H1 (cell line): ENCODE measurements around the gene PTPRG. TPM values are rescaled to one million over a fixed set of nuclear protein-coding genes. Genes with fewer than 3 reads are reported as not detected.

Experiments
- CTCF ChIA-PET: fragments of 300-600 bp; sonication (Branson Sonifier 250); formaldehyde crosslinking; loops from one replicate; lab custom pipeline; 2021; ENCODE audit not compliant: partially characterized antibody; lab: Charles Lee
- POLR2A ChIA-PET: fragments of 300-600 bp; sonication (Branson Sonifier 250); formaldehyde crosslinking; loops from one replicate; lab custom pipeline; 2021; ENCODE audit warnings: inconsistent platforms; ENCODE audit not compliant: partially characterized antibody; lab: Charles Lee
- DNase-seq, 2 experiments: peaks; one replicate each; pipeline versions ENCODE4 v3.0.0 to v3.0.0-alpha.2; 2010 to 2022; ENCODE audit warnings: low spot score in 2 of 2, low read depth in 1 of 2, mixed read lengths in 1 of 2
- FAIRE-seq: peaks from 2 replicates; lab custom pipeline; 2011; peaks lifted over from hg19 to GRCh38; lab: Jason Lieb, UNC
- H2AFZ ChIP-seq: 2 replicates; pipeline ENCODE4 v1.8.1; 2012; ENCODE audit warnings: low read length, inconsistent platforms
- H2AK5ac ChIP-seq: 2 replicates; pipeline ENCODE4 v1.6.1; 2013; ENCODE audit warnings: low read depth, low read length
- H2BK120ac ChIP-seq: replicated peaks from 2 replicates; pipeline ENCODE3; 2013; ENCODE audit warnings: low read depth, low read length, inconsistent platforms
- H2BK12ac ChIP-seq: 2 replicates; pipeline ENCODE4 v1.6.1; 2013; ENCODE audit warnings: low read depth, low read length
- H2BK15ac ChIP-seq: 2 replicates; pipeline ENCODE4 v1.6.1; 2013; ENCODE audit warnings: low read length
- H2BK20ac ChIP-seq: 2 replicates; pipeline ENCODE4 v1.6.1; 2013; ENCODE audit warnings: low read length
- H2BK5ac ChIP-seq: 2 replicates; pipeline ENCODE4 v1.6.1; 2013; ENCODE audit warnings: low read depth, low read length
- H3K14ac ChIP-seq: 2 replicates; pipeline ENCODE4 v1.6.1; 2013; ENCODE audit warnings: inconsistent platforms; ENCODE audit not compliant: insufficient read length
- H3K18ac ChIP-seq: 2 replicates; pipeline ENCODE4 v1.6.1; 2013; ENCODE audit warnings: low read length; ENCODE audit errors: extremely low read depth
- H3K23ac ChIP-seq: 2 replicates; pipeline ENCODE4 v1.6.1; 2013; ENCODE audit warnings: inconsistent platforms; ENCODE audit not compliant: insufficient read length
- H3K23me2 ChIP-seq: 2 replicates; pipeline ENCODE4 v1.6.1; 2013; ENCODE audit warnings: low read depth, low read length
- H3K27ac ChIP-seq: 2 replicates; pipeline ENCODE4 v1.6.1; 2011; ENCODE audit warnings: low read depth, low read length, inconsistent platforms
- H3K27me3 ChIP-seq, 4 experiments: replicated peaks in 1 of 4; 1 replicate in 1 of 4; 2 replicates in 3 of 4; pipeline versions ENCODE4 v1.6.1 to v1.8.1; 2011 to 2013; ENCODE audit warnings: low read length in 3 of 4, mild to moderate bottlenecking in 3 of 4, inconsistent platforms in 2 of 4, mixed read lengths in 2 of 4, moderate library complexity in 1 of 4; ENCODE audit not compliant: control insufficient read depth in 3 of 4, insufficient read depth in 3 of 4; ENCODE audit errors: extremely low read depth in 1 of 4
- H3K36me3 ChIP-seq, 4 experiments: 2 replicates each; pipeline versions ENCODE4 v1.6.1 to v1.8.1; 2011 to 2013; ENCODE audit warnings: mild to moderate bottlenecking in 4 of 4, low read length in 3 of 4, moderate library complexity in 2 of 4, control low read depth in 1 of 4, inconsistent platforms in 1 of 4; ENCODE audit not compliant: insufficient read depth in 4 of 4, control insufficient read depth in 2 of 4
- H3K4ac ChIP-seq: replicated peaks from 2 replicates; pipeline ENCODE3; 2013; ENCODE audit warnings: low read length, low read depth, mixed read lengths, inconsistent platforms; ENCODE audit not compliant: insufficient read length
- H3K4me1 ChIP-seq, 4 experiments: replicated peaks in 1 of 4; 1 replicate in 1 of 4; 2 replicates in 3 of 4; pipeline versions ENCODE4 v1.6.1 to v1.8.1; 2011 to 2013; ENCODE audit warnings: low read length in 3 of 4, inconsistent platforms in 2 of 4, mixed read lengths in 1 of 4; ENCODE audit not compliant: insufficient read depth in 4 of 4, control insufficient read depth in 3 of 4
- H3K4me2 ChIP-seq, 2 experiments: 2 replicates each; pipeline versions ENCODE4 v1.6.1 to v1.8.1; 2011 to 2013; ENCODE audit warnings: low read depth in 2 of 2, low read length in 2 of 2, control low read depth in 1 of 2, inconsistent platforms in 1 of 2, mild to moderate bottlenecking in 1 of 2; ENCODE audit not compliant: insufficient read depth in 1 of 2
- H3K4me3 ChIP-seq, 4 experiments: fragments of 200-600, 300-600 bp in 1 of 4; sonication (generic), shearing (Covaris generic), sonication (Bioruptor Twin) in 1 of 4; 2 replicates each; pipeline versions ENCODE4 v1.5.1 to v1.8.1; 2011 to 2016; ENCODE audit warnings: low read length in 4 of 4, low read depth in 3 of 4, control low read depth in 2 of 4, inconsistent platforms in 2 of 4, mild to moderate bottlenecking in 2 of 4, mixed read lengths in 1 of 4, moderate library complexity in 1 of 4; ENCODE audit not compliant: insufficient read depth in 2 of 4; ENCODE audit errors: extremely low read depth in 1 of 4
- H3K56ac ChIP-seq: replicated peaks from 2 replicates; pipeline ENCODE3; 2013; ENCODE audit warnings: low read depth, mild to moderate bottlenecking, mixed read lengths, low read length, inconsistent platforms; ENCODE audit not compliant: insufficient read length
- H3K79me1 ChIP-seq: 2 replicates; pipeline ENCODE4 v1.6.1; 2013; ENCODE audit warnings: low read depth, low read length, control low read depth
- H3K79me2 ChIP-seq, 2 experiments: 2 replicates each; pipeline versions ENCODE4 v1.6.1 to v1.8.1; 2012 to 2013; ENCODE audit warnings: low read length in 2 of 2, mild to moderate bottlenecking in 2 of 2, inconsistent platforms in 1 of 2; ENCODE audit not compliant: insufficient read depth in 2 of 2, control insufficient read depth in 1 of 2
- H3K9ac ChIP-seq, 4 experiments: replicated peaks in 1 of 4; 1 replicate in 1 of 4; 2 replicates in 3 of 4; pipeline versions ENCODE4 v1.6.1 to v1.8.1; 2011 to 2013; ENCODE audit warnings: low read depth in 3 of 4, low read length in 3 of 4, control low read depth in 2 of 4, mild to moderate bottlenecking in 2 of 4, moderate library complexity in 2 of 4, inconsistent platforms in 1 of 4; ENCODE audit errors: extremely low read depth in 1 of 4
- H3K9me3 ChIP-seq, 2 experiments: 2 replicates each; pipeline versions ENCODE4 v1.6.1 to v1.8.1; 2012 to 2013; ENCODE audit warnings: mild to moderate bottlenecking in 2 of 2, moderate library complexity in 2 of 2, control low read depth in 1 of 2, inconsistent platforms in 1 of 2, low read depth in 1 of 2, low read length in 1 of 2, mixed read lengths in 1 of 2; ENCODE audit not compliant: insufficient read depth in 2 of 2
- H4K20me1 ChIP-seq, 2 experiments: replicated peaks in 1 of 2; 2 replicates each; pipeline versions ENCODE3 to v1.8.1; 2011 to 2013; ENCODE audit warnings: inconsistent platforms in 2 of 2, low read length in 2 of 2, mild to moderate bottlenecking in 1 of 2; ENCODE audit not compliant: insufficient read depth in 2 of 2, control insufficient read depth in 1 of 2
- H4K5ac ChIP-seq: 2 replicates; pipeline ENCODE4 v1.6.1; 2013; ENCODE audit warnings: low read length, low read depth, mixed read lengths, inconsistent platforms; ENCODE audit not compliant: insufficient read length
- H4K8ac ChIP-seq: 2 replicates; pipeline ENCODE4 v1.8.0; 2013; ENCODE audit warnings: mild to moderate bottlenecking, moderate library complexity, low read length, inconsistent platforms; ENCODE audit not compliant: insufficient read depth; ENCODE audit errors: extremely low read depth
- H4K91ac ChIP-seq: replicated peaks from 2 replicates; pipeline ENCODE3; 2013; ENCODE audit warnings: low read length, mixed read lengths, inconsistent platforms; ENCODE audit not compliant: insufficient read length
- ASH2L ChIP-seq: fragments of 200-600, 300-600 bp; sonication (generic); IDR thresholded peaks from one replicate; pipeline ENCODE4 v1.7.1; 2017; ENCODE audit warnings: low read length
- HDAC6 ChIP-seq: IDR thresholded peaks from one replicate; pipeline ENCODE4 v1.7.1; 2012; ENCODE audit warnings: low read depth, mild to moderate bottlenecking, inconsistent platforms, low read length, moderate library complexity
- JUND ChIP-seq: IDR thresholded peaks from 2 replicates; pipeline ENCODE4 v1.6.1; 2011; ENCODE audit warnings: mild to moderate bottlenecking, improper control_type of control experiment, low read length
- NANOG ChIP-seq: IDR thresholded peaks from 2 replicates; pipeline ENCODE4 v1.6.1; 2011; ENCODE audit warnings: low read length, low read depth, mild to moderate bottlenecking, inconsistent platforms; ENCODE audit not compliant: insufficient read depth, poor library complexity, severe bottlenecking
- SP2 ChIP-seq: IDR thresholded peaks from 2 replicates; pipeline ENCODE4 v1.6.1; 2012; ENCODE audit warnings: mild to moderate bottlenecking, low read length, inconsistent platforms
- WGBS, 2 experiments: shearing (Covaris generic) in 1 of 2; methylation state at CpG; one replicate each; pipeline versions ENCODE4 v1.1.6 to v1.1.7; 2013 to 2015; ENCODE audit warnings: low lambda C conversion rate in 2 of 2, mixed read lengths in 2 of 2, inconsistent platforms in 1 of 2, low coverage in 1 of 2, missing lambda C conversion rate in 1 of 2; ENCODE audit not compliant: insufficient replicate concordance in 2 of 2, insufficient coverage in 1 of 2, insufficient read length in 1 of 2; ENCODE audit errors: extremely low coverage in 1 of 2, missing lambda C conversion rate in 1 of 2; 5-methylcytosine and 5-hydroxymethylcytosine counted together
- polyA plus RNA-seq, 7 experiments: library from polyadenylated mRNA; depleted of rRNA in 3 of 7; stranded (reverse) in 5 of 7; unstranded in 2 of 7; fragments of >200 nt in 5 of 7; fragments of 200-250 nt in 2 of 7; gene quantifications; 1 replicate in 5 of 7; 2 replicates in 1 of 7; 4 replicates in 1 of 7; pipeline versions ENCODE4 v1.2.1 to v1.2.3, GENCODE V29; 2011 to 2013; ENCODE audit warnings: missing spikeins in 2 of 7, mixed read lengths in 2 of 7
- total RNA-seq: library from RNA; stranded (reverse); fragmentation: NEBNext Ultra II Directional; extraction: Animal tissue kit (Norgen Biotek cat#: 25700); gene quantifications from 2 replicates; pipeline ENCODE4 v1.2.1, GENCODE V29; 2021
- TF ChIP-seq, protein P1 (sequence below): IDR thresholded peaks from 2 replicates; pipeline ENCODE4 v1.6.1; 2011; ENCODE audit warnings: low read depth, mild to moderate bottlenecking, low read length; ENCODE audit not compliant: insufficient read depth

PTPRG gene
- total and polyA plus RNA-seq, 2 of the 8 experiments (the other 6 are each of a cell fraction or from before 2014, with no cell fraction given) = 23.3 to 96.2 TPM

DNA sequence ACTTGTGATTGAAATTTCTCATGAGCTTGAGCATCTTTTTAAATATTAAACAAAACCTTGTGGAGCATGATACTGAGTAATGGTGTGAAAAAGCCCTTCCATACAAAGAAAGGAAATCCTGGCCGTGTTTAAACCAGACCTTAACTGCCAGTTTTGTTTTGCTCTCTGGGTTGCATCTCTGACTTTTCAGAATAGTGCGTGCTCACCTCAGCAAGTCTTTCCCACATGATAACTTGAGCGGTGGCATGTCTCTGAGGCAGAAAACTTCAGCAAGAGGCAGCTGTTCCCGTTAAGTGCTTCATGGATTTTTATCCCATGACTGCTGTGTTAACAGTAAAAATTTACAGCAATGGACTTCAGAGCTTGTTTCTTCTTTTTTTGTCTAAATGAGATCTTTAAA lies 418.7 kb downstream of the PTPRG start:
- no peak overlapping the region for H3K4ac ChIP-seq
- no peak overlapping the region for H3K14ac ChIP-seq
- peaks cover 0 to 72% of the 10 kb centered on the region in 2 experiments; a peak in 2 of 4 replicates for H3K79me2 ChIP-seq
- TF ChIP-seq NANOG (no peak), JUND (no peak), ASH2L (no peak), HDAC6 (no peak), SP2 (no peak)
- TF ChIP-seq, protein P1, sequence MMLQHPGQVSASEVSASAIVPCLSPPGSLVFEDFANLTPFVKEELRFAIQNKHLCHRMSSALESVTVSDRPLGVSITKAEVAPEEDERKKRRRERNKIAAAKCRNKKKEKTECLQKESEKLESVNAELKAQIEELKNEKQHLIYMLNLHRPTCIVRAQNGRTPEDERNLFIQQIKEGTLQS = no peak
- H2BK20ac ChIP-seq = no peak overlapping the region
- H3K56ac ChIP-seq = no peak overlapping the region
- no peak overlapping the region for H2AK5ac ChIP-seq
- no peak overlapping the region for H3K9ac ChIP-seq
- H2BK12ac ChIP-seq = no peak overlapping the region
- H3K18ac ChIP-seq = no peak overlapping the region
- H3K79me1 ChIP-seq = no peaks in the 10 kb centered on the region; the same call in 1 of the 2 replicates
- ChIA-PET CTCF (interaction anchor here (0.6 to 1.1 kb wide), 2 partner anchors 45 to 208 kb away, joined by 3 read pairs; no protein-coding TSS in a partner anchor), POLR2A (no interaction called here)
- no peak overlapping the region for H2BK5ac ChIP-seq
- H3K4me3 ChIP-seq = no peak overlapping the region
- H3K4me1 ChIP-seq = peaks cover 0 to 6% (median 2%) of the 10 kb centered on the region in 4 experiments; a peak in 3 of 7 replicates
- H3K23ac ChIP-seq = no peak overlapping the region
- DNase-seq (no peak), FAIRE-seq (no peak)
- no peak overlapping the region for H3K4me2 ChIP-seq
- H4K8ac ChIP-seq = no peak overlapping the region
- H3K27ac ChIP-seq = no peak overlapping the region
- no peak overlapping the region for H4K91ac ChIP-seq
- peaks cover 1 to 3% of the 10 kb centered on the region in 2 experiments for H4K20me1 ChIP-seq
- H3K23me2 ChIP-seq = no peaks in the 10 kb centered on the region
- no peak overlapping the region for H4K5ac ChIP-seq
- H3K36me3 ChIP-seq = no peaks in the 10 kb centered on the region
- H2BK120ac ChIP-seq = no peak overlapping the region
- no peak overlapping the region for H2BK15ac ChIP-seq
- no peaks in the 10 kb centered on the region for H3K9me3 ChIP-seq
- no peak overlapping the region for H2AFZ ChIP-seq
- 77% methylated on average over 4 of the region's 4 CpGs; no CpG with 5 or more reads in 1 of the 2 experiments for WGBS, 2 experiments
- H3K27me3 ChIP-seq = no peaks in the 10 kb centered on the region
